OCI-LY7 (cell line): Measurements from ENCODE around the gene GPR37. TPM values are rescaled to one million over a fixed set of nuclear protein-coding genes. Genes with fewer than 3 reads are reported as not detected.

Experiments
- BruUV-seq: library from RNA; stranded (reverse); fragments of 400-500 nt; replicated peaks from 2 replicates; lab custom pipeline; 2021; lab: Mats Ljungman, UMichigan
- CTCF ChIA-PET: fragments of 300-600 bp; sonication (Branson Sonifier 250); formaldehyde crosslinking; loops from one replicate; lab custom pipeline; 2022; ENCODE audit warnings: antibody characterized with exemption; ENCODE audit not compliant: unreplicated experiment; lab: Charles Lee
- POLR2A ChIA-PET: fragments of 300-600 bp; sonication (Branson Sonifier 250); formaldehyde crosslinking; loops from one replicate; lab custom pipeline; 2022; ENCODE audit warnings: antibody characterized with exemption; lab: Charles Lee
- DNase-seq: peaks from one replicate; pipeline ENCODE4 v3.0.0-alpha.2; 2015; ENCODE audit warnings: low spot score
- H2AFZ ChIP-seq: fragments of 200-600 bp; sonication (generic), shearing (Covaris generic); 2 replicates; pipeline ENCODE4 v1.6.1; 2014; ENCODE audit warnings: mild to moderate bottlenecking, antibody characterized with exemption, low read length, moderate library complexity
- H3K27ac ChIP-seq: fragments of 200-600 bp; sonication (generic); 2 replicates; pipeline ENCODE4 v1.5.1; 2014; ENCODE audit warnings: mixed run types, low read depth, mild to moderate bottlenecking, moderate library complexity, low read length, inconsistent platforms; ENCODE audit not compliant: poor library complexity, severe bottlenecking
- H3K36me3 ChIP-seq: fragments of 200-600 bp; sonication (generic); 2 replicates; pipeline ENCODE4 v1.6.1; 2014; ENCODE audit warnings: mild to moderate bottlenecking, antibody characterized with exemption, low read length, moderate library complexity, mixed read lengths; ENCODE audit not compliant: insufficient read depth
- H3K4me1 ChIP-seq: fragments of 200-600 bp; sonication (generic); 2 replicates; pipeline ENCODE4 v1.5.1; 2014; ENCODE audit warnings: mild to moderate bottlenecking, low read length; ENCODE audit not compliant: insufficient read depth, poor library complexity, severe bottlenecking
- H3K4me2 ChIP-seq: fragments of 200-600 bp; sonication (generic); 2 replicates; pipeline ENCODE4 v1.6.1; 2014; ENCODE audit warnings: mild to moderate bottlenecking, low read length
- H3K4me3 ChIP-seq: fragments of 200-600 bp; sonication (generic); 2 replicates; pipeline ENCODE4 v1.5.1; 2014; ENCODE audit warnings: mild to moderate bottlenecking, low read depth, low read length; ENCODE audit not compliant: poor library complexity, severe bottlenecking
- H3K79me2 ChIP-seq: fragments of 200-600 bp; sonication (generic); 2 replicates; pipeline ENCODE4 v1.6.1; 2016; ENCODE audit warnings: low read depth, mild to moderate bottlenecking, low read length, moderate library complexity, mixed read lengths; ENCODE audit not compliant: insufficient read depth
- H3K9me2 ChIP-seq: fragments of 200-600 bp; sonication (generic); 2 replicates; pipeline ENCODE4 v1.6.1; 2016; ENCODE audit warnings: mild to moderate bottlenecking, low read length, mixed read lengths; ENCODE audit not compliant: insufficient read depth
- H3K9me3 ChIP-seq: fragments of 200-600 bp; sonication (generic); 2 replicates; pipeline ENCODE4 v1.6.1; 2014; ENCODE audit warnings: mild to moderate bottlenecking, mixed run types, low read length, mixed read lengths
- H4K20me1 ChIP-seq: fragments of 200-600 bp; sonication (generic); 2 replicates; pipeline ENCODE4 v1.6.1; 2014; ENCODE audit warnings: mild to moderate bottlenecking, antibody characterized with exemption, low read length, moderate library complexity, mixed read lengths; ENCODE audit not compliant: insufficient read depth
- EZH2phosphoT487 ChIP-seq: fragments of 200-600 bp; sonication (generic); IDR thresholded peaks from 2 replicates; pipeline ENCODE4 v1.6.1; 2018; ENCODE audit warnings: low read depth, borderline replicate concordance, mild to moderate bottlenecking, mixed run types, antibody characterized with exemption, low read length, moderate library complexity, mixed read lengths
- intact Hi-C: fragments of 100-400 bp; cut with micrococcal nuclease; formaldehyde crosslinking; loops from one replicate; pipeline ENCODE4 v1.10.0; 2022; ENCODE audit not compliant: unreplicated experiment
- total RNA-seq, 2 experiments: library from RNA; depleted of rRNA in 1 of 2; stranded (reverse); fragments of >200 nt in 1 of 2; shearing (Covaris generic) in 1 of 2; gene quantifications; 2 replicates each; pipeline ENCODE4 v1.2.3, GENCODE V29; 2014 to 2022
- TF ChIP-seq, protein P1 (sequence below): fragments of 200-600 bp; sonication (generic); conservative IDR thresholded peaks from 2 replicates; pipeline ENCODE4 v1.5.1; 2014; ENCODE audit warnings: mild to moderate bottlenecking, antibody characterized with exemption, low read length, moderate library complexity, mixed read lengths

The GPR37 gene
- total RNA-seq, 2 experiments from 2014 or later, result not detected

DNA sequence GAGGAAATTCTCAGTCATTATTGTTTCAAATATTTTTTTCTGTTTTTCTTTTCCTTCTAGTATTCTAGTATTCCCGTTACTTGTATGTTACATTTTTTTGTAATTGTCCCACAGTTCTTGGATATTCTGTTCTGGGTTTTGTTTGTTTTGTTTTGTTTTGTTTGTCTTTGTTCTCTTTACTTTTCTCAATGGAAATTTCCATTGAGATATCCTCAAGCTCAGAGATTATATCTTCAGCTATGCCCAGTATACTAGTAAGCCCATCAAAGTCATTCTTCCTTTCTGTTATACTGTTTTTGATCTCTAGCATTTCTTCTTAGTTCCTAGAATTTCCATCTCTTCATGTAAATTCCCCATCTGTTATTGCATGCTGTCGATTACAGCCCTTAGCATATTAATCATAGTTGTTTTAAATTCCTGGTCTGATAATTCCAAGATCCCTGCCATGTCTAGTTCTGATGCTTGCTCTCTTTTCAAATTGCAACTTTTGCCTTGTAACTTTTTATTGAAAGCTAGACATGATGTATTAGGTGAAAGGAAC lies 27.8 kb downstream of the GPR37 start:
- no peak overlapping the region for H3K27ac ChIP-seq
- H2AFZ ChIP-seq, result no peak overlapping the region
- no peak for DNase-seq
- H4K20me1 ChIP-seq, result no peaks in the 10 kb centered on the region
- H3K4me2 ChIP-seq, result no peak overlapping the region
- ChIA-PET CTCF (no interaction called here), POLR2A (no interaction called here)
- intact Hi-C loops, result no loop called here
- no peaks in the 10 kb centered on the region for H3K9me3 ChIP-seq
- H3K36me3 ChIP-seq, result no peaks in the 10 kb centered on the region
- no TSS peak for BruUV-seq
- H3K79me2 ChIP-seq, result no peaks in the 10 kb centered on the region
- H3K4me3 ChIP-seq, result no peak overlapping the region
- no peaks in the 10 kb centered on the region for H3K4me1 ChIP-seq
- TF ChIP-seq, protein P1, sequence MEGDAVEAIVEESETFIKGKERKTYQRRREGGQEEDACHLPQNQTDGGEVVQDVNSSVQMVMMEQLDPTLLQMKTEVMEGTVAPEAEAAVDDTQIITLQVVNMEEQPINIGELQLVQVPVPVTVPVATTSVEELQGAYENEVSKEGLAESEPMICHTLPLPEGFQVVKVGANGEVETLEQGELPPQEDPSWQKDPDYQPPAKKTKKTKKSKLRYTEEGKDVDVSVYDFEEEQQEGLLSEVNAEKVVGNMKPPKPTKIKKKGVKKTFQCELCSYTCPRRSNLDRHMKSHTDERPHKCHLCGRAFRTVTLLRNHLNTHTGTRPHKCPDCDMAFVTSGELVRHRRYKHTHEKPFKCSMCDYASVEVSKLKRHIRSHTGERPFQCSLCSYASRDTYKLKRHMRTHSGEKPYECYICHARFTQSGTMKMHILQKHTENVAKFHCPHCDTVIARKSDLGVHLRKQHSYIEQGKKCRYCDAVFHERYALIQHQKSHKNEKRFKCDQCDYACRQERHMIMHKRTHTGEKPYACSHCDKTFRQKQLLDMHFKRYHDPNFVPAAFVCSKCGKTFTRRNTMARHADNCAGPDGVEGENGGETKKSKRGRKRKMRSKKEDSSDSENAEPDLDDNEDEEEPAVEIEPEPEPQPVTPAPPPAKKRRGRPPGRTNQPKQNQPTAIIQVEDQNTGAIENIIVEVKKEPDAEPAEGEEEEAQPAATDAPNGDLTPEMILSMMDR, result no peak
- TF ChIP-seq EZH2phosphoT487, result no peak
- H3K9me2 ChIP-seq, result no peaks in the 10 kb centered on the region

DNA sequence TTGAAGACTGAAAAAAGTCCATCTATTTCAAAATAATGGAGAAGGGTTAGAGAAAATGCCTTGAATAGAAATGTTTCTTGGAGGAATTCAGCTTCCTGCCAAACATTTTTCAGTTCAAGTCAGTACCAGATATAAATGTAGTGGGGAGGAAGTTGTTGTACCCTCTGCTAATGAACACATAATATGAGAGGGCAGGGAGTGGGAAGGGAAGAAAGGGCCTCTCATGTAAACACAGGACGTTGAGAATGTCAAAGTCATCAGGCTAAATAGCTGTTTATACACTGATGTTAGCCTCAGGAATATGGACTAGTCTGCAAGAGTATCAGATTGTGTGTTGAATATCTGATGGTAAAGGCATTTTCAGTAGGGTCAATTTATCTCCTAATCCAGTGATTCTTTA lies 37.0 kb downstream of the GPR37 start:
- Histone ChIP-seq H2AFZ (no peak overlapping the region), H3K9me3 (no peaks in the 10 kb centered on the region), H3K4me3 (no peak overlapping the region), H3K4me2 (no peak overlapping the region), H3K9me2 (no peaks in the 10 kb centered on the region), H3K79me2 (no peaks in the 10 kb centered on the region), H3K36me3 (no peaks in the 10 kb centered on the region), H3K27ac (no peak overlapping the region), H4K20me1 (no peaks in the 10 kb centered on the region), H3K4me1 (no peaks in the 10 kb centered on the region)
- POLR2A ChIA-PET, result no interaction called here
- no peak for DNase-seq
- intact Hi-C loops, result no loop called here
- CTCF ChIA-PET, result no interaction called here
- TF ChIP-seq, protein P1, result no peak
- TF ChIP-seq EZH2phosphoT487, result no peak
- no TSS peak for BruUV-seq

DNA sequence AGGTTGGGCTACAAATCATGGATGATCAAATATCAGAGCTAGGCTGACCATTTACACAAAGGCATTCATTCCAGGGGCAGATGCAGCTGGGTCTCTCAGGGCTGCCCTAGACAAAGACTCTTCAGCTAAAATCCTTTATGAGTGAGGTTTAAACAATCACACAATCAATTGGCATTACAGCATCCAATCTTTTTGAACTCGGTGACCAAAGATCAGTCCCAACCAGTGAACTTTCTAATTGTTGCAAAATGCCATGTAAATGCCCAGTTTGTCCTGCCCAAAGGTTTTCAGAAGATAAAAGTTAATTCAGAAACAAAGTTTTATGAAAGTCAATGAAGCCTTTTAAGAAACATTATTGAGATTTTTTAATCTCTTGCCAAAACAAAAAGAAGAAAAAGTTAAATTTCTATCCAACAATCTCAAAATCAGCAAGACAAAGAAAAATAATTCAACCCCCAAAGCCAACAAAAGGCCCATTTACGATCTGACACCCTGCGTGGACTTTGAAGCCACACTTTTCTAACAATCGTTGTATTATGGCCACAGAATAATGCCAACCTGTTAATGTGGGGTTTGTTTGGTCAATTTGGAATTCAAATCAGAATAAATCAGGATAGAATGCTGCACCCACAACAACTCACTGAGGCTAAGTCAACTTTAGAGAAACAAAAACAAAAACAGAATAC lies 40.9 kb downstream of the GPR37 start:
- ChIA-PET POLR2A (no interaction called here), CTCF (no interaction called here)
- H3K79me2 ChIP-seq, result no peaks in the 10 kb centered on the region
- no peak overlapping the region for H3K4me2 ChIP-seq
- intact Hi-C loops, result no loop called here
- no peak for TF ChIP-seq EZH2phosphoT487
- TF ChIP-seq, protein P1, result no peak
- no peak overlapping the region for H3K27ac ChIP-seq
- no peak for DNase-seq
- H2AFZ ChIP-seq, result no peak overlapping the region
- H4K20me1 ChIP-seq, result no peaks in the 10 kb centered on the region
- H3K36me3 ChIP-seq, result no peaks in the 10 kb centered on the region
- no TSS peak for BruUV-seq
- no peaks in the 10 kb centered on the region for H3K4me1 ChIP-seq
- no peaks in the 10 kb centered on the region for H3K9me3 ChIP-seq
- H3K4me3 ChIP-seq, result no peak overlapping the region
- no peaks in the 10 kb centered on the region for H3K9me2 ChIP-seq
